Measurements from ENCODE around the gene DDX1.
A peak's percentile ranks its signal among the peaks of the same experiment; 100 is the strongest.
"Not testable (repeated sequence)": the region's sequence is repeated elsewhere in the genome, so short reads cannot be mapped to it uniquely, and the experiment has no call there.

DDX1 gene

GRCh38 chr2:15595936-15596335 is 4.3 kb downstream of the DDX1 start:
- DNase-seq = no peak

GRCh38 chr2:15596350-15596749 is 4.7 kb downstream of the DDX1 start:
- no peak for DNase-seq

GRCh38 chr2:15596968-15597367 is 5.3 kb downstream of the DDX1 start:
- no peak for DNase-seq

- DNase-seq = peak; percentile 73
Observed at GRCh38 chr2:15599994-15600393, 8.3 kb downstream of the DDX1 start.

GRCh38 chr2:15601681-15602080 is 10.0 kb downstream of the DDX1 start:
- DNase-seq = no peak

GRCh38 chr2:15602393-15602792 is 10.7 kb downstream of the DDX1 start:
- DNase-seq = no peak

GRCh38 chr2:15603044-15603765 is 11.5 kb downstream of the DDX1 start:
- no peak for DNase-seq

GRCh38 chr2:15603948-15604347 is 12.3 kb downstream of the DDX1 start:
- DNase-seq = no peak

GRCh38 chr2:15605721-15606120 is 14.1 kb downstream of the DDX1 start:
- no peak for DNase-seq

GRCh38 chr2:15606481-15607441 is 15.1 kb downstream of the DDX1 start:
- no peak for DNase-seq

- DNase-seq = no peak
Observed at GRCh38 chr2:15607709-15608391, 16.2 kb downstream of the DDX1 start.

- no peak for DNase-seq
Observed at GRCh38 chr2:15608392-15608761, 16.7 kb downstream of the DDX1 start.

- DNase-seq = no peak
Observed at GRCh38 chr2:15609341-15610042, 17.8 kb downstream of the DDX1 start.

- DNase-seq = no peak
Observed at GRCh38 chr2:15610430-15610952, 18.8 kb downstream of the DDX1 start.

- not testable (repeated sequence) for DNase-seq
Observed at GRCh38 chr2:15612101-15612500, 20.4 kb downstream of the DDX1 start.

- no peak for DNase-seq
Observed at GRCh38 chr2:15613736-15614429, 22.2 kb downstream of the DDX1 start.

GRCh38 chr2:15614545-15615300 is 23.1 kb downstream of the DDX1 start:
- no peak for DNase-seq

- DNase-seq = peak; percentile 38
Observed at GRCh38 chr2:15615301-15615920, 23.7 kb downstream of the DDX1 start.

- no peak for DNase-seq
Observed at GRCh38 chr2:15616429-15616828, 24.8 kb downstream of the DDX1 start.

Measured in NCI-H1694 treated with DMSO at 0.1 percent for 48 hours (cell line).